Measurements from ENCODE around the gene INPP5F. TPM values are rescaled to one million over a fixed set of nuclear protein-coding genes. Genes with fewer than 3 reads are reported as not detected.

Gene INPP5F
- total and polyA plus RNA-seq, 2 of the 13 experiments (the other 11 are each of a cell fraction or from before 2014, with no cell fraction given), result 12.5 to 15.7 TPM

DNA sequence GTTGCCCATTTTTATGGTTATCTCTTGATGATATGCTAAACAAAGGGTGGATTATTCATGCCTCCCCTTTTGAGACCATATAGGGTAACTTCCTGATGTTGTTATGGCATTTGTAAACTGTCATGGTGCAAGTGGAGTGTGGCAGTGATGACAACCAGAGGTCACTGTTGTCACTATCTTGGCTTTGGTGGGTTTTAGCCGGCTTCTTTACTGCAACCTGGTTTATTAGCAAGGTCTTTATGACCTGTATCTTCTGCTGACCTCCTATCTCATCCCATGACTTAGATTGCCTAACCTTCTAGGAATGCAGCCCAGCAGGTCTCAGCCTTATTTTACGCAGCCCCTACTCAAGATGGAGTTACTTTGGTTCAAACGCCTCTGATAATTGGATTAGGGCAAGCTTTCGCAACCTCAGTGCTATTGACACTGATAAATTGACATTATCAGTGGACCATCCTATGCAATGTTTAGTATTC, 37.8 kb upstream of the INPP5F start (continued):
- TF ChIP-seq GABPA (IDR thresholded peaks at IDR 0.05; ENCODE audit: low read depth, low read length), result no peak
- no peak for TF ChIP-seq GABPA (CRISPR knock-in tag; IDR thresholded peaks at IDR 0.05; ENCODE audit: low read depth)
- TF ChIP-seq, protein P1, sequence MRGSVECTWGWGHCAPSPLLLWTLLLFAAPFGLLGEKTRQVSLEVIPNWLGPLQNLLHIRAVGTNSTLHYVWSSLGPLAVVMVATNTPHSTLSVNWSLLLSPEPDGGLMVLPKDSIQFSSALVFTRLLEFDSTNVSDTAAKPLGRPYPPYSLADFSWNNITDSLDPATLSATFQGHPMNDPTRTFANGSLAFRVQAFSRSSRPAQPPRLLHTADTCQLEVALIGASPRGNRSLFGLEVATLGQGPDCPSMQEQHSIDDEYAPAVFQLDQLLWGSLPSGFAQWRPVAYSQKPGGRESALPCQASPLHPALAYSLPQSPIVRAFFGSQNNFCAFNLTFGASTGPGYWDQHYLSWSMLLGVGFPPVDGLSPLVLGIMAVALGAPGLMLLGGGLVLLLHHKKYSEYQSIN (CRISPR knock-in tag; IDR thresholded peaks at IDR 0.05; ENCODE audit: borderline replicate concordance), result no peak
- TF ChIP-seq ZNF740 (CRISPR knock-in tag; IDR thresholded peaks at IDR 0.05), result no peak
- TF ChIP-seq TCF7L2 (IDR thresholded peaks at IDR 0.05; ENCODE audit: low read depth, low read length), result no peak
- TF ChIP-seq ZBTB43 (CRISPR knock-in tag; conservative IDR thresholded peaks at IDR 0.05), result no peak
- TF ChIP-seq SOX5 (CRISPR knock-in tag; IDR thresholded peaks at IDR 0.05; ENCODE audit: borderline replicate concordance), result peak; percentile 8; the same call in 1 of the 2 replicates
- no peak for TF ChIP-seq FOXA1 (IDR thresholded peaks at IDR 0.05)
- TF ChIP-seq FOXA1 (CRISPR knock-in tag; IDR thresholded peaks at IDR 0.05), result peak; percentile 25; the same call in 1 of the 2 replicates
- TF ChIP-seq GPN1 (CRISPR knock-in tag; IDR thresholded peaks at IDR 0.05; ENCODE audit: borderline replicate concordance), result no peak
- TF ChIP-seq NFYC (CRISPR knock-in tag; IDR thresholded peaks at IDR 0.05), result no peak
- TF ChIP-seq YY1 (IDR thresholded peaks at IDR 0.05; ENCODE audit: insufficient read depth, insufficient replicate concordance, low read depth, low read length), result no peak
- TF ChIP-seq CEBPG (CRISPR knock-in tag; IDR thresholded peaks at IDR 0.05), result peak; percentile 37; the same call in 1 of the 2 replicates
- no peak for TF ChIP-seq ZXDC (CRISPR knock-in tag; IDR thresholded peaks at IDR 0.05)
- no peak for TF ChIP-seq ZNF383 (CRISPR knock-in tag; IDR thresholded peaks at IDR 0.05; ENCODE audit: borderline replicate concordance)
- TF ChIP-seq RBM39 (IDR thresholded peaks at IDR 0.05; ENCODE audit: low read depth, low read length, poor library complexity, severe bottlenecking), result no peak
- peak; percentile 75 for TF ChIP-seq CTCF (CRISPR knock-in tag; IDR thresholded peaks at IDR 0.05)
